Neutrophil (primary cell): Measurements from ENCODE around the gene CEP120.

Experiments used
- H3K27ac ChIP-seq: fragments of 200-600 bp; sonication (generic); 2 replicates; pipeline ENCODE4 v1.5.1; 2016; ENCODE audit warnings: mild to moderate bottlenecking, moderate library complexity
- H3K27me3 ChIP-seq: fragments of 200-600 bp; sonication (generic); 2 replicates; pipeline ENCODE4 v1.6.0; 2016; ENCODE audit warnings: mild to moderate bottlenecking
- H3K36me3 ChIP-seq: fragments of 200-600 bp; sonication (generic); 2 replicates; pipeline ENCODE4 v1.5.1; 2017
- H3K4me1 ChIP-seq, 2 experiments: fragments of 200-600 bp in 1 of 2; sonication (generic) in 1 of 2; 1 replicate in 1 of 2; 2 replicates in 1 of 2; pipeline versions ENCODE4 v1.5.1 to v1.6.1; 2013 to 2016; ENCODE audit warnings: low read depth in 1 of 2, low read length in 1 of 2, mild to moderate bottlenecking in 1 of 2, moderate library complexity in 1 of 2; ENCODE audit not compliant: control insufficient read depth in 1 of 2, insufficient read depth in 1 of 2
- H3K4me3 ChIP-seq, 2 experiments: fragments of 200-600 bp in 1 of 2; sonication (generic) in 1 of 2; 1 replicate in 1 of 2; 2 replicates in 1 of 2; pipeline ENCODE4 v1.5.1; 2013 to 2016; ENCODE audit warnings: low read depth in 1 of 2, low read length in 1 of 2, mild to moderate bottlenecking in 1 of 2, moderate library complexity in 1 of 2
- H3K9me3 ChIP-seq: fragments of 200-600 bp; sonication (generic); 2 replicates; pipeline ENCODE4 v1.5.1; 2016
- TF ChIP-seq, protein P1 (sequence below): fragments of 200-600 bp; sonication (generic); IDR thresholded peaks from 2 replicates; pipeline ENCODE4 v1.5.1; 2016; ENCODE audit warnings: antibody characterized with exemption

The CEP120 gene

DNA sequence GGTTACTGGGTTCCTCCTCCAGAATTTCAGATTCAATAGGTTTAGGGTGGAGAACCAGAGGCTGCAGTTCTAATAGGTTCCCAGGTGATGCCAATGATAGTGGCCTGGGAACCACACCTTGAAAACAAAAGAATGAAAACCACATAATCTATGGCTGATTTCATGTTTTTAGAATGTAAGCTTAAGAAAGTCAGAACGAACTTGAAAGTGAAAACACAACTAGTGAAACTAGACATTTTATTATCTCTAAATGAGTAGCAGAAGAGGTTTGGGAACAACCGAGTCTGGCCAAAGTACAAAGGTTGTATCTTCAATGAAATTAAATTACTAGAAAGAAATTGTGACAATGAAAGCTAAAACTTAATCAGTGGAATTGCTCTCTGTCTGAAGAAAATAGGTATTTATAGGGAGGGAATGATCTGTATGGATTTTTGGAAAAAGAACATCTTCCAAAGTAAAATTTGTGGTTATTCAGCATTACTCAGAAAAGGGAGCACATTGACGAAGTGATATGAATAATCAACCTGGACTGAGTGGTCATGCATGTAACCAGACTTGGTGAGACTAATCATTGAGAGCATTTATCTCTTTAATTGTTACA lies 24.9 kb upstream of the CEP120 start:
- no peaks in the 10 kb centered on the region for H3K4me1 ChIP-seq
- no peaks in the 10 kb centered on the region for H3K9me3 ChIP-seq
- no peaks in the 10 kb centered on the region for H3K27me3 ChIP-seq
- no peaks in the 10 kb centered on the region for H3K36me3 ChIP-seq
- TF ChIP-seq, protein P1, sequence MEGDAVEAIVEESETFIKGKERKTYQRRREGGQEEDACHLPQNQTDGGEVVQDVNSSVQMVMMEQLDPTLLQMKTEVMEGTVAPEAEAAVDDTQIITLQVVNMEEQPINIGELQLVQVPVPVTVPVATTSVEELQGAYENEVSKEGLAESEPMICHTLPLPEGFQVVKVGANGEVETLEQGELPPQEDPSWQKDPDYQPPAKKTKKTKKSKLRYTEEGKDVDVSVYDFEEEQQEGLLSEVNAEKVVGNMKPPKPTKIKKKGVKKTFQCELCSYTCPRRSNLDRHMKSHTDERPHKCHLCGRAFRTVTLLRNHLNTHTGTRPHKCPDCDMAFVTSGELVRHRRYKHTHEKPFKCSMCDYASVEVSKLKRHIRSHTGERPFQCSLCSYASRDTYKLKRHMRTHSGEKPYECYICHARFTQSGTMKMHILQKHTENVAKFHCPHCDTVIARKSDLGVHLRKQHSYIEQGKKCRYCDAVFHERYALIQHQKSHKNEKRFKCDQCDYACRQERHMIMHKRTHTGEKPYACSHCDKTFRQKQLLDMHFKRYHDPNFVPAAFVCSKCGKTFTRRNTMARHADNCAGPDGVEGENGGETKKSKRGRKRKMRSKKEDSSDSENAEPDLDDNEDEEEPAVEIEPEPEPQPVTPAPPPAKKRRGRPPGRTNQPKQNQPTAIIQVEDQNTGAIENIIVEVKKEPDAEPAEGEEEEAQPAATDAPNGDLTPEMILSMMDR: no peak
- H3K4me3 ChIP-seq: no peak overlapping the region
- no peak overlapping the region for H3K27ac ChIP-seq

DNA sequence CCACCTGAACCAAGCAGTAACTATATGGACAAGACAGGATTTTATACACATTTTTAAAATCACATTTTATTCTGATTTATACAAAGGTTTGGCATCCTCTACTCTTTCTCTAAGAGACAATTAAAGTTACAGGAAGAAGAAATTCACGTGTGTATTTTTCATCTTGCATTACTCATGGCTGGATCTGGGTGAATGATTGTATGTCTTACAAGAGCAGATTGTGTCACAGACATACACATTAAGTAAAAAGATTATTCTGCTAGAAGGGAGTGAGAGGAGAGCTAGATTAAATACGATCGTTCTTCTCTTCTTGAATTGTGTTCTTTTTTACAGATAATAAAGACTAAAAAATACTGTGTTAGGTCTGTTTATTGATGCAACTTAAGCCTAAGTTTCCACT lies 20.8 kb upstream of the CEP120 start:
- Histone ChIP-seq H3K27me3 (no peaks in the 10 kb centered on the region), H3K36me3 (no peaks in the 10 kb centered on the region), H3K27ac (no peak overlapping the region), H3K9me3 (no peaks in the 10 kb centered on the region), H3K4me1 (no peaks in the 10 kb centered on the region), H3K4me3 (no peak overlapping the region)
- TF ChIP-seq, protein P1: no peak

DNA sequence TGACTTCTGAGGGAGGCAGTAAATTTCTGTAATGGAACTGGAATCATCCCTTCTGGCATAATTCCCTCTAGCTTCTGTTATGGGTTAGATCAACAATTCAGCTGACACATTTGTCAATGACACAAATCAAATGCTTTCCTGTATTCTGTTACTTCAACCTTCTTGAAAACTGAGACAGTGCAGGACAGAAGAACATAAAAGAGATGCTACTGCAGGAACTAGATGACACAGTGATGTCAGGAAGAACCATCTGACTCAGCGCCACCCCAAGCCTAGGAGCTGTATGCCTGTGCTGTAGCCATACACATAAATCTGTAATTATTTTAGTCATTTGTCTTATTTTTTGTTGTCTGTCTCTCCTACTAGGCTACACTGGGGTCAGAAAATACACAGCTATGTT lies 18.2 kb upstream of the CEP120 start:
- no peaks in the 10 kb centered on the region for H3K9me3 ChIP-seq
- H3K4me1 ChIP-seq: no peaks in the 10 kb centered on the region
- TF ChIP-seq, protein P1: no peak
- no peak overlapping the region for H3K4me3 ChIP-seq
- no peaks in the 10 kb centered on the region for H3K36me3 ChIP-seq
- H3K27me3 ChIP-seq: no peaks in the 10 kb centered on the region
- no peak overlapping the region for H3K27ac ChIP-seq

DNA sequence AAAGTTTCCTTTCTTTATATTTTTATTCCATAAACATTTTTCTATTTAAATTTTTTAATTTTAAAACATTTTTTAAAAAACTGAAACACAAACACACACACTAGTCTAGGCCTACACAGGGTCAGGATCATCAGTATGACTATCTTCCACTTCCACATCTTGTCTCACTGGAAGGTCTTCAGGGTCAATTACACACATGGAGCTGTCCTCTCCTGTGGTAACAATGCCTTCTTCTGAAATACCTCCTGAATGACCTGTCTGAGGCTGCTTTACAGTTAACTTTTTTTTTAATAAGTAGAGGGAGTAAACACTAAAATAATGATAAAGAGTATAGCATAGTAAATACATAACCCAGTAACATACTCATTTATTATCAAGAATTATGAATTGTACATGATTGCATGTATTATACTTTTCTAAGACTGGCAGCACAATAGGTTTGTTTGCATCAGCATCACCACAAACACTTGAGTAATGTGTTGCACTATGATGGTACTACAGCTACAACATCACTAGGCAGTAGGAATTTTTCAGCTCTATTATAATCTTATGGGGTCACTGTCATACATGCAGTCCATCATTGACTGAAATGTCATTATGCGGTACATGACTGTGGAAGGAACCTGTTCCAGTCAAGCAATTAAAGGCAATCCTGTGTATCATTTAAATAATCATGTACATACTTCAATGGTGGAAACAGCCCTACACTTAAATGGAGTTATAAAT lies 17.4 kb upstream of the CEP120 start:
- TF ChIP-seq, protein P1: no peak
- Histone ChIP-seq H3K27ac (no peak overlapping the region), H3K36me3 (no peaks in the 10 kb centered on the region), H3K27me3 (no peaks in the 10 kb centered on the region), H3K9me3 (no peaks in the 10 kb centered on the region), H3K4me1 (no peaks in the 10 kb centered on the region), H3K4me3 (no peak overlapping the region)

DNA sequence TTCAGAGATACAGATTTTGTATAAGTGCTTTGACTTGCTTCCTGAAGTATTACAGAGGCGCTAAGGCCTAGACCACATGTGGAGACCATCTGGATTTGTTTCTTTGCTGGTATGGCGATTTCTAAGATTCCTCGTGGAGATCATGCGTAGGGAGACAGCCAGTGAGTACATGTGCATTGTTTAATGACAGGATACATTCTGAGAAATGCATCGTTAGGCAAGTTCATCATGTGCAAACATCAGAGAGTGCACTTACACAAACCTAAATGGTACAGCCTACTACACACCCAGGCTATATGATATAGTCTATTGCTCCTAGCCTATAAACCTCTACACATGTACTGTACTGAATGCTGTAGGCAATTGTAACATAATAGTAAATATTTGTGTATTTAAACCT lies 16.5 kb upstream of the CEP120 start:
- Histone ChIP-seq H3K27ac (no peak overlapping the region), H3K4me3 (no peak overlapping the region), H3K4me1 (no peaks in the 10 kb centered on the region), H3K27me3 (no peaks in the 10 kb centered on the region), H3K36me3 (no peaks in the 10 kb centered on the region), H3K9me3 (no peaks in the 10 kb centered on the region)
- TF ChIP-seq, protein P1: no peak
